Activated CD4-positive, alpha-beta memory T cell treated with anti-CD3 and anti-CD28 coated beads for 36 hours (primary cell): ENCODE measurements around the gene MYO5B. TPM values are rescaled to one million over a fixed set of nuclear protein-coding genes. Genes with fewer than 3 reads are reported as not detected.
"Not testable (repeated sequence)": the region's sequence is repeated elsewhere in the genome, so short reads cannot be mapped to it uniquely, and the experiment has no call there.

Experiments used
- CTCF ChIA-PET: fragments of 350-600 bp; sonication (Branson Sonifier 250); formaldehyde crosslinking; loops from one replicate; lab custom pipeline; 2021; ENCODE audit warnings: antibody characterized with exemption, inconsistent platforms; lab: Charles Lee
- POLR2A ChIA-PET: fragments of 350-600 bp; sonication (Branson Sonifier 250); formaldehyde crosslinking; loops from one replicate; lab custom pipeline; 2021; ENCODE audit warnings: antibody characterized with exemption; lab: Charles Lee
- DNase-seq: peaks from one replicate; pipeline ENCODE4 v3.0.0-alpha.2; 2020
- H3K27ac Mint-ChIP-seq: one replicate; pipeline ENCODE4 v1.8.0; 2021; ENCODE audit warnings: mixed read lengths
- H3K27me3 Mint-ChIP-seq: one replicate; pipeline ENCODE4 v1.8.0; 2021; ENCODE audit warnings: mixed read lengths
- H3K36me3 Mint-ChIP-seq: one replicate; pipeline ENCODE4 v1.8.0; 2021; ENCODE audit warnings: mixed read lengths
- H3K4me1 Mint-ChIP-seq: one replicate; pipeline ENCODE4 v1.8.0; 2021; ENCODE audit warnings: low read depth, mixed read lengths
- H3K4me3 Mint-ChIP-seq: one replicate; pipeline ENCODE4 v1.8.0; 2021; ENCODE audit warnings: mild to moderate bottlenecking, mixed read lengths
- H3K9me3 Mint-ChIP-seq: one replicate; pipeline ENCODE4 v1.8.0; 2021; ENCODE audit warnings: mixed read lengths
- intact Hi-C: fragments of 100-400 bp; cut with micrococcal nuclease; formaldehyde crosslinking; loops from one replicate; pipeline ENCODE4 v1.15.1; 2023
- total RNA-seq, 2 experiments: library from RNA; stranded (reverse); gene quantifications; one replicate each; pipeline ENCODE4 v1.2.3, GENCODE V29; 2021

The MYO5B gene
- under 1 TPM; 0.02 to 0.21 TPM for total RNA-seq

- peak; percentile 63 for DNase-seq
- Mint-ChIP-seq H3K36me3 (no peaks in the 10 kb centered on the region), H3K4me1 (peaks cover 17% of the 10 kb centered on the region), H3K4me3 (no peak within 1 kb of the TSS), H3K9me3 (no peaks in the 10 kb centered on the region), H3K27ac (no peak within 1 kb of the TSS), H3K27me3 (peaks cover 51% of the 10 kb centered on the region)
- POLR2A ChIA-PET: no interaction called here
- intact Hi-C loops: loop anchor here (5.0 to 10.0 kb wide), 2 partner anchors 98 to 700 kb away; partner anchors contain the start of gene RPL17
- CTCF ChIA-PET: interaction anchor here (0.6 to 2.9 kb wide), 10 partner anchors 8 to 684 kb away, joined by 3 to 13 read pairs (median 4); partner anchors contain the start of gene CFAP53
Measured at GRCh38 chr18:50194631-50195532, at the start of gene MYO5B. Gene MYO5B (minus strand): TSS chr18:50195147. CDS start chr18:50194793, 354 bp downstream.

GRCh38 chr18:50241768-50242167 lies 46.8 kb upstream of the MYO5B start:
- Mint-ChIP-seq H3K9me3 (peaks cover 30% of the 10 kb centered on the region), H3K36me3 (peaks cover 14% of the 10 kb centered on the region)
- H3K27ac Mint-ChIP-seq, H3K4me1 Mint-ChIP-seq, H3K27me3 Mint-ChIP-seq, CTCF ChIA-PET, intact Hi-C loops, H3K4me3 Mint-ChIP-seq, DNase-seq, POLR2A ChIA-PET: not testable (repeated sequence)

GRCh38 chr18:50240080-50240563 lies 45.2 kb upstream of the MYO5B start:
- CTCF ChIA-PET: no interaction called here
- no peak overlapping the region for H3K27ac Mint-ChIP-seq
- intact Hi-C loops: no loop called here

GRCh38 chr18:50232419-50232818 lies 37.5 kb upstream of the MYO5B start:
- ChIA-PET CTCF (no interaction called here), POLR2A (no interaction called here)
- no peaks in the 10 kb centered on the region for H3K9me3 Mint-ChIP-seq
- peaks cover 6% of the 10 kb centered on the region for H3K27me3 Mint-ChIP-seq
- no peak overlapping the region for H3K27ac Mint-ChIP-seq
- intact Hi-C loops: no loop called here
- no peak overlapping the region for H3K4me3 Mint-ChIP-seq
- DNase-seq: no peak
- peaks cover 4% of the 10 kb centered on the region for H3K4me1 Mint-ChIP-seq
- H3K36me3 Mint-ChIP-seq: no peaks in the 10 kb centered on the region

More at GRCh38 chr18:50240080-50240563, 45.2 kb upstream of the MYO5B start:
- Mint-ChIP-seq H3K9me3 (peaks cover 30% of the 10 kb centered on the region), H3K4me1 (peaks cover 6% of the 10 kb centered on the region), H3K27me3 (peaks cover 16% of the 10 kb centered on the region), H3K36me3 (peaks cover 14% of the 10 kb centered on the region), H3K4me3 (no peak overlapping the region)
- DNase-seq: peak; percentile 31
- POLR2A ChIA-PET: no interaction called here

- Mint-ChIP-seq H3K27ac (no peak overlapping the region), H3K9me3 (no peaks in the 10 kb centered on the region)
- CTCF ChIA-PET: interaction anchor here (0.7 to 1.1 kb wide), 2 partner anchors 13 to 126 kb away, joined by 3 read pairs; no protein-coding TSS in a partner anchor
Measured at GRCh38 chr18:50231621-50232020, 36.7 kb upstream of the MYO5B start.

GRCh38 chr18:50220249-50220648 lies 25.3 kb upstream of the MYO5B start:
- H3K4me1 Mint-ChIP-seq, POLR2A ChIA-PET, H3K4me3 Mint-ChIP-seq, H3K27ac Mint-ChIP-seq, intact Hi-C loops, DNase-seq, H3K36me3 Mint-ChIP-seq: not testable (repeated sequence)
- H3K9me3 Mint-ChIP-seq: peaks cover 16% of the 10 kb centered on the region
- CTCF ChIA-PET: interaction anchor here (1.0 to 5.3 kb wide), 2 partner anchors 136 to 137 kb away, joined by 4 to 82 read pairs; no protein-coding TSS in a partner anchor
- peaks cover 18% of the 10 kb centered on the region for H3K27me3 Mint-ChIP-seq

More at GRCh38 chr18:50231621-50232020, 36.7 kb upstream of the MYO5B start:
- POLR2A ChIA-PET: no interaction called here
- intact Hi-C loops: no loop called here
- peak; percentile 37 for DNase-seq
- Mint-ChIP-seq H3K4me3 (no peak overlapping the region), H3K27me3 (peaks cover 5% of the 10 kb centered on the region), H3K36me3 (no peaks in the 10 kb centered on the region), H3K4me1 (peaks cover 4% of the 10 kb centered on the region)

- no peak overlapping the region for H3K27ac Mint-ChIP-seq
- POLR2A ChIA-PET: no interaction called here
- CTCF ChIA-PET: interaction anchor here (1.0 to 5.3 kb wide), 10 partner anchors 8 to 210 kb away, joined by 3 to 82 read pairs (median 4); partner anchors contain the start of gene CFAP53
- no peaks in the 10 kb centered on the region for H3K4me1 Mint-ChIP-seq
- H3K4me3 Mint-ChIP-seq: no peak overlapping the region
- H3K36me3 Mint-ChIP-seq: peaks cover 4% of the 10 kb centered on the region
- peaks cover 18% of the 10 kb centered on the region for H3K27me3 Mint-ChIP-seq
- intact Hi-C loops: loop anchor here (1.0 to 2.0 kb wide), 3 partner anchors 50 to 211 kb away; no protein-coding TSS in a partner anchor
- DNase-seq: peak; percentile 38
- H3K9me3 Mint-ChIP-seq: peaks cover 16% of the 10 kb centered on the region
Measured at GRCh38 chr18:50218432-50219197, 23.7 kb upstream of the MYO5B start.

- POLR2A ChIA-PET: no interaction called here
- Mint-ChIP-seq H3K27me3 (peaks cover 23% of the 10 kb centered on the region), H3K4me1 (peaks cover 2% of the 10 kb centered on the region), H3K36me3 (no peaks in the 10 kb centered on the region), H3K9me3 (no peaks in the 10 kb centered on the region), H3K4me3 (no peak overlapping the region), H3K27ac (no peak overlapping the region)
- intact Hi-C loops: no loop called here
- no peak for DNase-seq
- CTCF ChIA-PET: interaction anchor here (0.9 to 1.2 kb wide), 2 partner anchors 10 to 183 kb away, joined by 3 read pairs; no protein-coding TSS in a partner anchor
Measured at GRCh38 chr18:50209311-50209710, 14.4 kb upstream of the MYO5B start.

GRCh38 chr18:50207722-50208121 lies 12.8 kb upstream of the MYO5B start:
- POLR2A ChIA-PET: no interaction called here
- DNase-seq: no peak
- H3K4me3 Mint-ChIP-seq: no peak overlapping the region
- H3K4me1 Mint-ChIP-seq: peaks cover 9% of the 10 kb centered on the region
- H3K36me3 Mint-ChIP-seq: no peaks in the 10 kb centered on the region
- peaks cover 27% of the 10 kb centered on the region for H3K27me3 Mint-ChIP-seq
- no peak overlapping the region for H3K27ac Mint-ChIP-seq
- CTCF ChIA-PET: interaction anchor here (1.3 to 1.4 kb wide), 2 partner anchors 13 to 150 kb away, joined by 4 to 7 read pairs; partner anchors contain the start of gene MYO5B
- no peaks in the 10 kb centered on the region for H3K9me3 Mint-ChIP-seq
- intact Hi-C loops: no loop called here

GRCh38 chr18:50203801-50204604 lies 9.1 kb upstream of the MYO5B start:
- no peak overlapping the region for H3K27ac Mint-ChIP-seq
- H3K4me1 Mint-ChIP-seq: peaks cover 9% of the 10 kb centered on the region
- ChIA-PET POLR2A (no interaction called here), CTCF (interaction anchor here (0.6 to 3.9 kb wide), 11 partner anchors 9 to 694 kb away, joined by 3 to 25 read pairs (median 3); partner anchors contain the start of gene MYO5B)
- H3K36me3 Mint-ChIP-seq: no peaks in the 10 kb centered on the region
- no peak overlapping the region for H3K4me3 Mint-ChIP-seq
- intact Hi-C loops: loop anchor here (5.0 kb wide), 2 partner anchors 197 to 223 kb away; no protein-coding TSS in a partner anchor
- peaks cover 33% of the 10 kb centered on the region for H3K27me3 Mint-ChIP-seq
- H3K9me3 Mint-ChIP-seq: peaks cover 9% of the 10 kb centered on the region
- peak; percentile 21 for DNase-seq
